NCI-H524 treated with DMSO at 0.1 percent for 48 hours (cell line): ENCODE data around the gene DCAF15.

ENCODE experiments used
- DNase-seq: peaks from one replicate; lab custom pipeline; 2025; lab: John Stamatoyannopoulos, UW

DCAF15 gene

DNA sequence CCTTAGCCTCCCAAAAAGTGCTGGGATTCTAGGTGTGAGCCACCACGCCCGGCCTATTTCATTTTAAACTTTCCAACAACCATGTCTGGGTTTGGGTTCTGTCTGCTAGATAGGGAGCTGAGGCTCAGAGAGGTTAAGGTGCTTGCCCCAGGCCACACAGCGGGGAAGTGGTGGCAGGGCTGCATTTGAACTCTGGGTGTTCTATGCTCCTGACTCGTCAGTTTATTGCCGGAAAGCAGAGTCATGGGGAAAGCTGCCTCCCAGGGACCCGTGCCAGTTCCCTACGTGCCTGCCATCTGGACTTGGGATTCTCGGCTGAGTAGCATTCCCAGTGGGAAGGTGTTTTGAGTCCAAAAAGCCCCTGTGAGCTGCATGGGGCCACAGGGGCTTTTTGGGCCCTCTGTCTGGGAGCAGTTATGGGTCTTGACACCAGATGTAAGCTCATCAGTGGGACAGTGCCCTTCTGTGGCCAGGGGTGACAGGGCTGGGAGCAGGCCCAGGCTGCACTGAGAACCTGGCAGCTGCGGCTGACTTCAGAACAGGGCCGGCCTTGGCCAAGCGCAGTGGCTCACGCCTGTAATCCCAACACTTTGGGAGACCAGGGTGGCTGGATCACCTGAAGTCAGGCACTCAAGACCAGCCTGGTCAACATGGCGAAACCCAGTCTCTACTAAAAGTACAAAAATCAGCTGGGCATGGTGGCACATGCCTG, 42.9 kb downstream of the DCAF15 start:
- DNase-seq: no peak

DNA sequence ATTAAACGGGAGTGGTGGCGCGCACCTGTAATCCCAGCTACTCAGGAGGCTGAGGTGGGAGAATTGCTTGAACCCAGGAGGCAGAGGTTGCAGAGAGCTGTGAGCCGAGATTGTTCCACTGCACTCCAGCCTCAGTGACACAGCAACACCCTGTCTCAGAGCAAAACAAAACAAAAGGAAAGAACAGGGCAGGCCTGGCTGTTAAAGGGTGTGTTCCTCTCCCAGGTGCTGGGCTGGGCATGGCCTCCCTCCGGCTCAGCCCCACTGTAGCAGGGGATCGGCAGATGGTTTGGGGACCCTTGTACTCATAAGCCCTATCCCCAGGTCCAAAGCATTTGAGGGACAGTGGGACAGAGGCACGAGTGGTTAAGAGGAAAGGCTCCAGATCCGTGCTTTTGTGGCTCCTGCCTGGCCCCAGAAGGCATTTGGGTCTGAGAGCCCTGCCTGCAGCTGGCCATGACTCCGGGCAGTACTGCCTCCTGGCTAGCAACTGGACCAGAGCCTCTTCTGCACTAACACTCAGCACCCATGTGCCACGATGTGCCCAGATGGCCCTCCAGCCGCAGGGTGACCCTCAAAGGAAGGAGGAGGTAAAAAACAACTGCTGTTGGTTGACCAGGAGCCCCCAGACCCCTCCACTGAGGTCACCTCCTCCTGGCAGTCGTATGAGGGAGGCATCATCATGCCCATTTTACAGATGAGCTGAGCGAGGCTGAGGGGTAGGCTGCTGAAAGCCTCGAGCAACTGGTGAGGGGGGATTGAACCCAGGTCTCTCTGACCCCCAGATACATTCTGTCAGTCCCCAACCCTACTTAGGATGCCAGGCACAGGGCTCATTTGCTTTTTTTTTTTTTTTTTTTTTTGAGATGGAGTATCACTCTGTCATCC, 43.8 kb downstream of the DCAF15 start:
- no peak for DNase-seq

DNA sequence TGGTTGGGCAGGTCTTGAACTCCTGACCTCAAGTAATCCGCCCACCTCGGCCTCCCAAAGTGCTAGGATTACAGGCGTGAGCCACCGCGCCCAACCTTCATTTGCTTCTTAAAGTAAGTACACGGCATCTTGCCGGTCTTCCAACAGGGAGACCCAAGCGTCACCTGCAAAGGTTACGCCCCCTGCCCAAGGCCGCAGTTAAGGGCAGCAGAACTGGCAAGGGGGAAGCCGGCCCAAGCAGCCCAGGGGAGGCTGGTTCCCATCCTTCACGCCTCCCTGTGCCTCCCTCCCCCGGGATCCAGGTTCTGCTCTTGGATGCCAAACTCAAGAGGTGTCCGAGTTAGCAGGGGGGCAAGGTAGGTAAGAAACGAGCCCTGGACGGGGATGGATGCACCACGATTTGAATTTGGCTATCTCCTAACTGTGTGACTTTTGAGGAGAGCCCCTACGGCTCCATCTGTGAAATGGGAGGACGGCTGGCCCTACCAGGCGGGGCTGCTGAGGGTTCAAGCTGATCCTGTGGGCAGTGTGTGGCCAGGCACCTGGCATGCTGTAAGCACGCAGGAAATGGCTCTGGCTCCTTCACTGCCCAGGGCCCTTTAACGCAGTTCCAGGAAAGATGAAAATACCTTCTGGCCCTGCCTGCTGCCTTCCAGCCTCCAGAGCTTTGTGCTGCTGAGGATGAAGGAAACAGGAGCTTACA, 44.8 kb downstream of the DCAF15 start:
- DNase-seq: no peak

DNA sequence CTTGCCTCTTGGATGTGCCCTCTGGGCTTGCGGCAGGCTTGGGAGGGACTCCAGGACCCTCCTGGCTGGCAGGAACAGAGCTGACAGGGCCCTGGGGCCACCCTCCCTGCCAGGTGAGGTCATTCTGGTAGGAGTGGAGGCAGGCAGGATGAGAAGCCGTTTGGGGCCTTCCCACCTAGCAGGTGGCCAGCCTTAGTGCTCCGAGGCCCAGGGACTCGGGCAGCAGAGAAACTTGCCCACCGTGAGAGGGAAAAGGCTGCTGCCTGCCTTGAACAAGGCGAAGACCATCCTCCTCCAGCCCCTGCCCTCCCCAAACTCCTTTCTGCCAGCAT, 45.3 kb downstream of the DCAF15 start:
- DNase-seq: no peak

DNA sequence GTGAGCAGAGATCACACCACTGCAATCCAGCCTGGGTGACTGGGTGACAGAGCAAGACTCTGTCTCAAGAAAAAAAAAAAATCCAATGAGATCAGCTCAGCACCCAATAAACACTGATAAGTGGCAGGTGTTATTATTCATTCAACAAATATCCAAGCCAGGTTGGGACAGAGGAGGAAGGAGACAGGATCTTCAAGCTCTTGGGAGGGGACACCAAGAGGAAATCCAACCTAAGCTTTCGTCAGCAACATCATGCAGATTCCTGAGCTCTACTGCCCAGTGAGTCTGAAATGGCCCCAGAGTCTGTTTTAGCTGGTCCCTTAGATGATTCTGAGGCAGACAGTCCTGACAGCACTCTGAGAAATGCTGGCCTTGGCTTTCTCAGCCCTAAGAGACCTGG, 46.1 kb downstream of the DCAF15 start:
- DNase-seq: no peak

DNA sequence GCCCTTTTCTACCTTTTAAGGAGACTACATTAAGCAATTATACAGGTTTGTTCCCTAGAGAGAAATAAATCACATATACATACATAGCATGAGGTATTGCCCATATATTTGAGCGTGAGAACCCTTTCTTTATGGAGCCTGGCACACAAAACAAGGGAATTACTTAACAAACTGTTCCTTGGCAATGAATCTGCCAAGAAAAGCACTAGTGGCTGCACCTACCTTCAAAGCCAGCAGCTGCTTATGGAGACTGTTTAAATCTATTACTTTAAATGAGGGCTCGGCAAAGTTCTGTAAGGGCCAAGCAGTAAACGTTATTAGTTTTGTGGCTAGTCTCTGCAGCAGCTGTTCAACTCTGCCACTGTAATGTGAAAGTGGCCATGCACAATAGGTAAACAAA, 46.8 kb downstream of the DCAF15 start:
- DNase-seq: no peak

DNA sequence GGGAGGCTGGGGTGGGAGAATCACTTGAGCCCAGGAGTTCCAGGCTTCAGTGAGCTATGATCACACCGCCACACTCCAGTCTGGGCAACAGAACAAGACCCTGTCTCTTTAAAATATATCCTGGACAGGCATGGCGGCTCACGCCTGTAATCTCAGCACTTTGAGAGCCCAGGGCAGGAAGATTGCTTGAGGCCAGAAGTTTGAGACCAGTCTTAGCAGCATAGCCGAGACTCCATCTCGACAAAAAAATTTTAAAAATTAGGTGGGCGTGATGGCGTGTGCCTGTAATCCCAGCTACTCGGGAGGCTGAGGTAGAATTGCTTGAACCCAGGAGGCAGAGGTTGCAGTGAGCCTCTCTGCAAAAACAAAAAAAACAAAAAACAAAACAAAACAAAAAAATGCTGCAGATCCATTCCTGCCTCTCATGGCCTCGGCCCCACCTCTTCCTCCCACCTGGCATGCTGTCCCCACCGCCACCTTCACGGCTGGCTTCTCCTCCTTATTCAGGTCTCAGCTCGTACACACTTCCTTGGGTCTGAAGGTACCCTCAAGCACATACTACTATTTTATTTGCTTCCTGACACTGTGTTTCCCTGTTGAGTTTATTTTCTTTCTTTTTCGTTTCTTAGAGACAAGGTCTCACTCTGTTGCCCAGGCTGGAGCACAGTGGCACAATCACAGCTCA, 48.5 kb downstream of the DCAF15 start:
- DNase-seq: no peak

DNA sequence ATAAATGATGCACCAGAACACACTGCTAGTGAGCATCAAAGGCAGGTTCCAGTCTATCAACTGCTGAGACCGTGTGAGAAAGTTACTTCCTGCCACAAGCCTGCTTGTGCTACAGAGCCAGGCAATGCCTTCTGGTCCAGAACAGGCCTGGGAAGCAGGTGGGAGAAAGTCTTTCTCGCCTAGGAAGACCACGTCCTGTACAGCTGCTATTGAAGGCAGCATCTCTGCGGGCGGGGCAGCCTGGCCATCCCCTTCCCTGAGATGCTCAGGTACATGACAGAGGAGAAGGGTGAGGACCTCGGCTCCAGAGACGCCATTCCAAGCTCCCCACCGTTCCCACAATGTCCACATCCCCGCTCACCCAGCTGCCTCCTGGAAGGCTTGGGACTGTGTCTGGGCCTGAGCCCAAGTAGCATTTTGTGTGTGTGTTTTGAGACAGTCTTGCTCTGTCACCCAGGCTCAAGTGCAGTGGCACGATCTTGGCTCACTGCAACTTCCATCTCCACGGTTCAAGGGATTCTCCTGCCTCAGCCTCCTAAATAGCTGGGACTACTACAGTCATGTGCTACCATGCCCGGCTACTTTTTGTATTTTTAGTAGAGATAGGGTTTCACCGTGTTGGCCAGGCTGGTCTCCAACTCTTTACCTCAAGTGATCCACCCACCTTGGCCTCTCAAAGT, 50.4 kb downstream of the DCAF15 start:
- no peak for DNase-seq

DNA sequence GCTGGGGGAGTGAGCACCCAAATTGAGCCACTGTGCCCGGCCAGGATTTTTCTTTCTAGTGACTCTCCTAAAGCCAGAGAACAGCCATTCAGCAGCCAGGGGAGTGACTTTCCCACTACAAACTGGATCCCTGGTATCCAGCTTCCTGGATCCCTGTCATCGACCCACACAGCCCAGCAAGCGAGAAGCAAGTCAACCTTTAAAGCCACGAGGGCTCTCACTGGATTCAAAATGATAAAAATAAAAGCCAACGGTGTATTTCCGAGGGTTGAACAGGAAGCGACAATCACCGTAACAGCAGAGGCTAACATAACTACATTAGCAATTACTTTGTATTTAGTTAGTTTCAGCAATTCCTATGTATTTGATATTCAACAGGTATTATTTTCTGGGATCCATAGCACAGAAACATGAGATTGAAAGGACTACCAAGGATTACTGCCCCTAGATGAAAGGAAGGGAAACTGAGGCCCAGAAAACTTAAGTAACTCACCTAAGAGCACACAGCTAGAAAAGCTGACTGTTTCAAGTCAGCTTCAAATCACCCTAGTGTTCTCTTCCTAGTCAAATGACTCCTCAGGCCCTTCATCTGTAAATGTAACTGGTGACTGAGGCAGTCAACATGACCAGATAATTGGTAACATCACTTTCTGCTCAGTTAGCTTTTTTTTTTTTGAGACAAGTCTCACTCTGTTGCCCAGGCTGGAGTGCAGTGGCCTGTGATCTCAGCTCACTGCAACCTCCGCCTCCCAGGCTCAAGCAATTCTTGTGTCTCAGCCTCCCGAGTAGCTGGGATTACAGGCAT, 51.1 kb downstream of the DCAF15 start:
- no peak for DNase-seq

DNA sequence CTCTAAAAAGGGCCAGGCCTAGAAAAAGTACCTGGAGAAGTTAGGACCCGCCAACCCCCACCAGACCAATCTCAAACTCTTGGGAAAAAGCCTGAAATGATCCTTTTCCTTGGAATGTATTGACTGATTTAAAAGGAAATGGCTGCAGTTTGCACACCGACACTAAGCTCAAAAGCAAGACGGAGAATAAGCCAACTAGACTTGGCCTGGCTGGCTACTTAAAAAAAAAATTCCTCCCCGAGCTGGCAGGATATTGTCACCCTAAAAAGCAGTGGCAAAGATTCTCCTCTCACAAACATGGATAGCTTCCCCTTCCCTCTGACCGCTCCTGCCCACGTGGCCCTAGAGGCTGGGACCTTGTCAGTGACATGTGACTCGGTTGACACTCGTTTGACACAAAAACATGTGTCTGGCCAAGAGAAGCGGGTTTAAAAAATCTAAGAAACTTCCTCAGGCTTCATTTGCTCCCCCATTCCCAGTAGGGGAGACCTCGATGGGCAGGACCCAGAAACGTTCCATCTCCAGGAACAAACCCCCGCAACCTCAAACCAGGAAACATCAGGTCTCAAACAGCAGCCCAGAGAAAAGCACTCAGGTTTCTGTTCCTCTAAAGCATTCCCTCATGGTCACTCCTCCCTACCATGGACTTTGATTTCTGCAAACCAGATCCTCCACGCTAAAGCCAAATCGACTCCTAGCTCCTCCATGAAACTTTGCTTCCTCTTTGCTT, 52.5 kb downstream of the DCAF15 start:
- DNase-seq: no peak

DNA sequence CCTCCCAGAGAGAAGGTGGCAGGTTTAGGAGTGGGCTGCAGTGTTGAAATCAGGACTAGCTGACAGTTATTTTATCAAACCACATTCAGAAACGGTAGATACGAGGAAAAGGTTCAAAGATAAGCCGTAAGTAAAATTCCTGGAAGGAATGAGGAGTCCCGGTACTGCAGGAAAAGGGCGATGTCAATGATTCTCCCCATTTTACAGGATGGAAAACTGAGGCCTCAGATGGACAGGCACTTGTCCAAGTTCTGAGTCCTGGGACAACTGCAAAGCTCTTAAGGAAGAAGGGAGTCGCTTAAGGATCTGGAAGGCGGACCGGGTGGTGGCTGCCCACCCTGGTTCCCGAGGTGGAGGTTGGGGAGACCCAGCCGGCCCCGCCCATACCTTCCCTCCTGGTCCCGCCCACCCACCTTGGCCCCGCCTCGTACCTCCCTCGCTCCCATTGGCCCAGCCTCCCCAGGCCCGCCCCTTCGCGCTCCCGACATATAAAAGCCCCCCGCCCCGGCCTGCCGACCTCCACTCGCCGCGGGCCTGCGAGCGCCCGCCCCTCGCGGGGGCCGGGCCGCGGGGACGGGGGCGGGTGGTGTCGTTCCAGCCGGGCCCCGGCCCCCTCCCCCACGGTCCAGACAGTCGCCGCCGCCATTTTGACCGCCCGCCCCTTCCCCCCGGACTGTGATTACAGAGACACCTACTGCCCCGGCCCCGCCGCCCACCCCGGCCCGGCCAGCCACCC, 53.2 kb downstream of the DCAF15 start:
- DNase-seq: peak; percentile 30

DNA sequence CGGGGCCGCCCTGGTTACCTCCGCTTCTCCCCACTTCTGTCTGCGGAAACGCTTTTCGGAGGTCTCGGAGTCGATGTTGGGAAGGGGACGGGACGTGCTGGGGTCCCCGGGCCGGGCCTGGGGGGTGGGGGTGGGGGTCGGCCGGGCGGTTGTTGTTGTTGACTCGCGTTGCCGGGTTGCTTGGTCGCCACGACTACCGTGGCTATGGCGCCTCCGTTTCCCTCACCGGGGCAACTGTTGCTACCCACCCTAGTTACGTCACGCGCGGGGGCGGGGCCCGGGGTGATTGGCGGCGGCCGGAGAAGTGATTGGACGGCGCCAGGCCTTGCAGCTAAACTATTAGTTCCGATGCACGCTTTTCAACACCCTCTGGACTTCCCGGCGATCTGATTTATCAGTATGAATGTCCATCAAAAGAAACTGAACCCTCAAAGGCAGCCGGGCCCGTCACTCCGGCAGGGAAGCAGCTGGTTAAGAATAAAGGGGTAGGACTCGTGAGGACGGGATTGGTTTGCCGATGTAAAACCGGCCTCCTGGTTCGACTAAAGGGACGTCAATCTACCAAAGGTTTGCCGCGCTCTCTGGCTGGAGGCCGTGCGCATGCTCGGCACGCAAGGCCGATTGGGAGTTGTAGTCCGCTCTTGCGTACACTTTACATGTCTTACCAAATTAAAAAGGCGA, 53.9 kb downstream of the DCAF15 start, which contains the start of gene RFX1:
TSS of gene RFX1 (minus strand) at position 236 of the 681 bp plus-strand sequence. CDS start 12,477 bp downstream, outside the sequence.
- peak; percentile 100 for DNase-seq

DNA sequence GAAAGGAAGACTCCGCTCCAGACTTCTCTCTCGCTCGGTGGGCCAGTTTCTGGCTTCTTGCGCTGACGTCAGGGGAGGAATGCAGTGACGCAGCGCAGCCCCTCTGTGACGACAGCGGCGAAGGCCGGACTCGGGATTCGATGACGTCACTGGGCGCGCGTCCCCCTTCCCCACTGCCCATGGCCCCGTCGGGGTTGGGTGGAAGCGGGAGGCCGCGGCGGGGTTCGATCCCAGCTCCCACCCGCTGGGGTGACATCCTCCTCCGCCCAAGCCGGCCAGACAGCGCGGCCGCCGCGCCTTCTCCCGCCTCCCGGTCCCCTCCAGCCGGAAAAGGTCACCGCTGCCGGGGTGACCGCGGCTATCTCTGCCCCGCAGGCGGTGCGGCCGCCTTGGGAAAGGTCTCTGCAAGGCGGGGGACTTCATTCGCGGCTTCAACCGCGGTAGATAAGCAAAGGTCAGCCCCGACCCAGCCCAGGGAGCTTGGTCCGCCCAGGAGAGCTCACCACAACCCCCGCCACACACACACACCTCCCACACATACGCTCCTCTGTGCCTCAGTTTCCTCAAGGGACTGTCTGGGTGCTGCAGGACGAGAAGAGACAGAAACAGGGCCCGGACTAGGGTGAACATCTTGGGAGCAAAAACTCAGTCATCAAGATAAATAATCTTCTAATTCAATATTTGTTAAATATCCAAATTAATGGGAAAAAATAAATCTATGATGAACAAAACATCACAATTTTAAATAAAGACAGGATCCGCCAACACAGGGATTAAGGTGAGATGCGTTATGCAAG, 54.7 kb downstream of the DCAF15 start:
- DNase-seq: no peak
